K562 (cell line): Measurements from ENCODE around the gene CHMP2A. TPM values are rescaled to one million over a fixed set of nuclear protein-coding genes. Genes with fewer than 3 reads are reported as not detected.

Experiments
- ARID2 ChIP-seq: fragments of 450-650 bp; IDR thresholded peaks from 2 replicates; pipeline ENCODE4 v1.6.1; 2017; ENCODE audit warnings: antibody characterized with exemption, mild to moderate bottlenecking
- HNRNPH1 ChIP-seq: fragments of 200-400 bp; formaldehyde crosslinking; optimal IDR thresholded peaks from 2 replicates; pipeline ENCODE3; 2017; ENCODE audit warnings: low read depth, mild to moderate bottlenecking, low read length, moderate library complexity
- NFE2L1 ChIP-seq: fragments of 450-650 bp; IDR thresholded peaks from 2 replicates; pipeline ENCODE4 v1.6.1; 2016; ENCODE audit warnings: missing genetic modification characterization, low read depth, mild to moderate bottlenecking, missing compliant biosample characterization, moderate library complexity, borderline replicate concordance
- PREB ChIP-seq: sonication (generic); formaldehyde crosslinking; IDR thresholded peaks from 2 replicates; pipeline ENCODE4 v1.8.1; 2023; ENCODE audit warnings: mild to moderate bottlenecking, missing genetic modification reagents
- SIN3B ChIP-seq: fragments of 450-650 bp; IDR thresholded peaks from 2 replicates; pipeline ENCODE4 v1.6.1; 2017; ENCODE audit warnings: low read depth, mild to moderate bottlenecking, moderate library complexity
- SPI1 ChIP-seq: IDR thresholded peaks from 2 replicates; pipeline ENCODE4 v1.6.1; 2011; ENCODE audit warnings: low read depth, low read length, control low read depth, borderline replicate concordance
- ZBTB7A ChIP-seq: IDR thresholded peaks from 2 replicates; pipeline ENCODE4 v1.6.1; 2011; ENCODE audit warnings: low read depth, mild to moderate bottlenecking, low read length, moderate library complexity, borderline replicate concordance; ENCODE audit not compliant: control insufficient read depth
- polyA plus RNA-seq, 8 experiments: library from polyadenylated mRNA; depleted of rRNA in 4 of 8; stranded (reverse) in 5 of 8; unstranded in 3 of 8; fragments of >200 nt; fragmentation: Nextera tagmentation in 2 of 8; fragmentation: Illumina TruSeq in 1 of 8; extraction: Ambion mirVana in 2 of 8; extraction: Trizol in 1 of 8; gene quantifications; 2 replicates each; pipeline versions ENCODE4 v1.2.1 to v1.2.3, GENCODE V29; 2011 to 2014; ENCODE audit warnings: inconsistent platforms in 1 of 8, missing spikeins in 1 of 8
- total RNA-seq, 7 experiments: library from RNA; depleted of rRNA in 6 of 7; stranded (reverse); fragments of >200 nt in 6 of 7; fragmentation: Illumina TruSeq in 2 of 7; extraction: Trizol in 2 of 7; gene quantifications; 2 replicates each; pipeline versions ENCODE4 v1.2.1 to v1.2.3, GENCODE V29; 2011 to 2021; ENCODE audit warnings: low replicate concordance in 1 of 7
- TF ChIP-seq, protein P1 (sequence below): fragments of 200-600 bp; sonication (generic); IDR thresholded peaks from one replicate; pipeline ENCODE4 v1.6.1; 2012; ENCODE audit warnings: mild to moderate bottlenecking, low read depth, low read length, inconsistent platforms
- TF ChIP-seq, protein P2 (sequence below), 3 experiments: IDR thresholded peaks in 2 of 3; conservative IDR thresholded peaks in 1 of 3; 2 replicates each; pipeline ENCODE4 v1.5.1; 2011 to 2012; ENCODE audit warnings: low read length in 3 of 3, mild to moderate bottlenecking in 3 of 3, control low read depth in 2 of 3, improper control_type of control experiment in 1 of 3, inconsistent platforms in 1 of 3, low read depth in 1 of 3, mixed read lengths in 1 of 3, moderate library complexity in 1 of 3; ENCODE audit not compliant: insufficient read depth in 2 of 3

The CHMP2A gene
- total and polyA plus RNA-seq, 9 of the 15 experiments (the other 6 are each of a cell fraction or from before 2014, with no cell fraction given): 57.6 to 159 (median 87.2) TPM

GRCh38 chr19:58569943-58570670 is 15.2 kb upstream of the CHMP2A start (continued):
- TF ChIP-seq, protein P1, sequence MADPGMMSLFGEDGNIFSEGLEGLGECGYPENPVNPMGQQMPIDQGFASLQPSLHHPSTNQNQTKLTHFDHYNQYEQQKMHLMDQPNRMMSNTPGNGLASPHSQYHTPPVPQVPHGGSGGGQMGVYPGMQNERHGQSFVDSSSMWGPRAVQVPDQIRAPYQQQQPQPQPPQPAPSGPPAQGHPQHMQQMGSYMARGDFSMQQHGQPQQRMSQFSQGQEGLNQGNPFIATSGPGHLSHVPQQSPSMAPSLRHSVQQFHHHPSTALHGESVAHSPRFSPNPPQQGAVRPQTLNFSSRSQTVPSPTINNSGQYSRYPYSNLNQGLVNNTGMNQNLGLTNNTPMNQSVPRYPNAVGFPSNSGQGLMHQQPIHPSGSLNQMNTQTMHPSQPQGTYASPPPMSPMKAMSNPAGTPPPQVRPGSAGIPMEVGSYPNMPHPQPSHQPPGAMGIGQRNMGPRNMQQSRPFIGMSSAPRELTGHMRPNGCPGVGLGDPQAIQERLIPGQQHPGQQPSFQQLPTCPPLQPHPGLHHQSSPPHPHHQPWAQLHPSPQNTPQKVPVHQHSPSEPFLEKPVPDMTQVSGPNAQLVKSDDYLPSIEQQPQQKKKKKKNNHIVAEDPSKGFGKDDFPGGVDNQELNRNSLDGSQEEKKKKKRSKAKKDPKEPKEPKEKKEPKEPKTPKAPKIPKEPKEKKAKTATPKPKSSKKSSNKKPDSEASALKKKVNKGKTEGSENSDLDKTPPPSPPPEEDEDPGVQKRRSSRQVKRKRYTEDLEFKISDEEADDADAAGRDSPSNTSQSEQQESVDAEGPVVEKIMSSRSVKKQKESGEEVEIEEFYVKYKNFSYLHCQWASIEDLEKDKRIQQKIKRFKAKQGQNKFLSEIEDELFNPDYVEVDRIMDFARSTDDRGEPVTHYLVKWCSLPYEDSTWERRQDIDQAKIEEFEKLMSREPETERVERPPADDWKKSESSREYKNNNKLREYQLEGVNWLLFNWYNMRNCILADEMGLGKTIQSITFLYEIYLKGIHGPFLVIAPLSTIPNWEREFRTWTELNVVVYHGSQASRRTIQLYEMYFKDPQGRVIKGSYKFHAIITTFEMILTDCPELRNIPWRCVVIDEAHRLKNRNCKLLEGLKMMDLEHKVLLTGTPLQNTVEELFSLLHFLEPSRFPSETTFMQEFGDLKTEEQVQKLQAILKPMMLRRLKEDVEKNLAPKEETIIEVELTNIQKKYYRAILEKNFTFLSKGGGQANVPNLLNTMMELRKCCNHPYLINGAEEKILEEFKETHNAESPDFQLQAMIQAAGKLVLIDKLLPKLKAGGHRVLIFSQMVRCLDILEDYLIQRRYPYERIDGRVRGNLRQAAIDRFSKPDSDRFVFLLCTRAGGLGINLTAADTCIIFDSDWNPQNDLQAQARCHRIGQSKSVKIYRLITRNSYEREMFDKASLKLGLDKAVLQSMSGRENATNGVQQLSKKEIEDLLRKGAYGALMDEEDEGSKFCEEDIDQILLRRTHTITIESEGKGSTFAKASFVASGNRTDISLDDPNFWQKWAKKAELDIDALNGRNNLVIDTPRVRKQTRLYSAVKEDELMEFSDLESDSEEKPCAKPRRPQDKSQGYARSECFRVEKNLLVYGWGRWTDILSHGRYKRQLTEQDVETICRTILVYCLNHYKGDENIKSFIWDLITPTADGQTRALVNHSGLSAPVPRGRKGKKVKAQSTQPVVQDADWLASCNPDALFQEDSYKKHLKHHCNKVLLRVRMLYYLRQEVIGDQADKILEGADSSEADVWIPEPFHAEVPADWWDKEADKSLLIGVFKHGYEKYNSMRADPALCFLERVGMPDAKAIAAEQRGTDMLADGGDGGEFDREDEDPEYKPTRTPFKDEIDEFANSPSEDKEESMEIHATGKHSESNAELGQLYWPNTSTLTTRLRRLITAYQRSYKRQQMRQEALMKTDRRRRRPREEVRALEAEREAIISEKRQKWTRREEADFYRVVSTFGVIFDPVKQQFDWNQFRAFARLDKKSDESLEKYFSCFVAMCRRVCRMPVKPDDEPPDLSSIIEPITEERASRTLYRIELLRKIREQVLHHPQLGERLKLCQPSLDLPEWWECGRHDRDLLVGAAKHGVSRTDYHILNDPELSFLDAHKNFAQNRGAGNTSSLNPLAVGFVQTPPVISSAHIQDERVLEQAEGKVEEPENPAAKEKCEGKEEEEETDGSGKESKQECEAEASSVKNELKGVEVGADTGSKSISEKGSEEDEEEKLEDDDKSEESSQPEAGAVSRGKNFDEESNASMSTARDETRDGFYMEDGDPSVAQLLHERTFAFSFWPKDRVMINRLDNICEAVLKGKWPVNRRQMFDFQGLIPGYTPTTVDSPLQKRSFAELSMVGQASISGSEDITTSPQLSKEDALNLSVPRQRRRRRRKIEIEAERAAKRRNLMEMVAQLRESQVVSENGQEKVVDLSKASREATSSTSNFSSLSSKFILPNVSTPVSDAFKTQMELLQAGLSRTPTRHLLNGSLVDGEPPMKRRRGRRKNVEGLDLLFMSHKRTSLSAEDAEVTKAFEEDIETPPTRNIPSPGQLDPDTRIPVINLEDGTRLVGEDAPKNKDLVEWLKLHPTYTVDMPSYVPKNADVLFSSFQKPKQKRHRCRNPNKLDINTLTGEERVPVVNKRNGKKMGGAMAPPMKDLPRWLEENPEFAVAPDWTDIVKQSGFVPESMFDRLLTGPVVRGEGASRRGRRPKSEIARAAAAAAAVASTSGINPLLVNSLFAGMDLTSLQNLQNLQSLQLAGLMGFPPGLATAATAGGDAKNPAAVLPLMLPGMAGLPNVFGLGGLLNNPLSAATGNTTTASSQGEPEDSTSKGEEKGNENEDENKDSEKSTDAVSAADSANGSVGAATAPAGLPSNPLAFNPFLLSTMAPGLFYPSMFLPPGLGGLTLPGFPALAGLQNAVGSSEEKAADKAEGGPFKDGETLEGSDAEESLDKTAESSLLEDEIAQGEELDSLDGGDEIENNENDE: no peak
- TF ChIP-seq ZBTB7A (no peak), SIN3B (no peak), SPI1 (no peak), HNRNPH1 (no peak), PREB (CRISPR knock-in tag) (no peak), NFE2L1 (tag) (no peak), ARID2 (no peak)
- TF ChIP-seq, protein P2, sequence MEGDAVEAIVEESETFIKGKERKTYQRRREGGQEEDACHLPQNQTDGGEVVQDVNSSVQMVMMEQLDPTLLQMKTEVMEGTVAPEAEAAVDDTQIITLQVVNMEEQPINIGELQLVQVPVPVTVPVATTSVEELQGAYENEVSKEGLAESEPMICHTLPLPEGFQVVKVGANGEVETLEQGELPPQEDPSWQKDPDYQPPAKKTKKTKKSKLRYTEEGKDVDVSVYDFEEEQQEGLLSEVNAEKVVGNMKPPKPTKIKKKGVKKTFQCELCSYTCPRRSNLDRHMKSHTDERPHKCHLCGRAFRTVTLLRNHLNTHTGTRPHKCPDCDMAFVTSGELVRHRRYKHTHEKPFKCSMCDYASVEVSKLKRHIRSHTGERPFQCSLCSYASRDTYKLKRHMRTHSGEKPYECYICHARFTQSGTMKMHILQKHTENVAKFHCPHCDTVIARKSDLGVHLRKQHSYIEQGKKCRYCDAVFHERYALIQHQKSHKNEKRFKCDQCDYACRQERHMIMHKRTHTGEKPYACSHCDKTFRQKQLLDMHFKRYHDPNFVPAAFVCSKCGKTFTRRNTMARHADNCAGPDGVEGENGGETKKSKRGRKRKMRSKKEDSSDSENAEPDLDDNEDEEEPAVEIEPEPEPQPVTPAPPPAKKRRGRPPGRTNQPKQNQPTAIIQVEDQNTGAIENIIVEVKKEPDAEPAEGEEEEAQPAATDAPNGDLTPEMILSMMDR (IDR thresholded peaks at IDR 0.05 in 2 of 3, conservative IDR thresholded peaks at IDR 0.05 in 1 of 3; ENCODE audit: insufficient read depth in 2 of 3, low read depth in 1 of 3, low read length in 3 of 3): no peak
